HepG2 (cell line): ENCODE data around the gene DDX31. TPM values are rescaled to one million over a fixed set of nuclear protein-coding genes. Genes with fewer than 3 reads are reported as not detected.

Experiments
- ATAC-seq: fragments of 200-7000 bp; cut with Tn5 transposase; 3 replicates; pipeline ENCODE4 v1.9.1; 2020; ENCODE audit warnings: mild to moderate bottlenecking, moderate library complexity
- BruUV-seq: library from RNA; stranded (reverse); fragments of 400-500 nt; replicated peaks from 2 replicates; lab custom pipeline; 2021; lab: Mats Ljungman, UMichigan
- CTCF ChIA-PET: fragments of 300-600 bp; formaldehyde crosslinking; extraction: SDS; loops from one replicate; lab custom pipeline; 2021; ENCODE audit warnings: low total read pairs, inconsistent platforms, low intra/inter-chr PET ratio; lab: Yijun Ruan, JAX
- POLR2A ChIA-PET: fragments of 350-600 bp; sonication (Branson Sonifier 250); formaldehyde crosslinking; loops from one replicate; lab custom pipeline; 2020; ENCODE audit warnings: antibody characterized with exemption, inconsistent platforms; lab: Yijun Ruan, JAX
- DNase-seq: peaks from one replicate; pipeline ENCODE4 v3.0.0-alpha.2; 2015; ENCODE audit warnings: low spot score
- FAIRE-seq: peaks from 3 replicates; lab custom pipeline; 2011; peaks lifted over from hg19 to GRCh38; lab: Jason Lieb, UNC
- H2AFZ ChIP-seq: one replicate; pipeline ENCODE4 v1.6.1; 2011; ENCODE audit warnings: low read length, inconsistent platforms
- H3K27ac ChIP-seq: fragments of 300-600 bp; 3 replicates; pipeline ENCODE4 v1.8.0; 2011; ENCODE audit warnings: mixed run types, mild to moderate bottlenecking, mixed read lengths, low read length, inconsistent platforms; ENCODE audit not compliant: insufficient read depth; ENCODE audit errors: extremely low read length
- H3K27me3 ChIP-seq, 2 experiments: fragments of 200-600 bp in 1 of 2; 2 replicates in 1 of 2; 3 replicates in 1 of 2; pipeline versions ENCODE4 v1.6.0 to v1.8.0; 2011; ENCODE audit warnings: low read length in 2 of 2, mild to moderate bottlenecking in 2 of 2, moderate library complexity in 2 of 2, inconsistent platforms in 1 of 2; ENCODE audit not compliant: insufficient read depth in 2 of 2, control insufficient read depth in 1 of 2
- H3K36me3 ChIP-seq, 2 experiments: fragments of 200-600 bp in 1 of 2; replicated peaks in 1 of 2; 2 replicates in 1 of 2; 3 replicates in 1 of 2; pipeline versions ENCODE4 v1.5.1 to v1.8.0; 2011; ENCODE audit warnings: low read length in 2 of 2, inconsistent platforms in 1 of 2; ENCODE audit not compliant: insufficient read depth in 2 of 2, control insufficient read depth in 1 of 2
- H3K4me1 ChIP-seq: 2 replicates; pipeline ENCODE4 v1.5.1; 2012; ENCODE audit warnings: low read length, inconsistent platforms; ENCODE audit not compliant: insufficient read depth
- H3K4me2 ChIP-seq: 2 replicates; pipeline ENCODE4 v1.6.0; 2011; ENCODE audit warnings: low read depth, low read length, inconsistent platforms
- H3K4me3 ChIP-seq, 3 experiments: fragments of 200-600 bp in 1 of 3; sonication (generic), shearing (Covaris generic) in 1 of 3; replicated peaks in 1 of 3; 2 replicates each; pipeline ENCODE4 v1.5.1; 2011 to 2016; ENCODE audit warnings: low read length in 3 of 3, inconsistent platforms in 2 of 3, low read depth in 2 of 3, mild to moderate bottlenecking in 2 of 3, control low read depth in 1 of 3, mixed read lengths in 1 of 3; ENCODE audit not compliant: insufficient read depth in 1 of 3
- H3K79me2 ChIP-seq: one replicate; pipeline ENCODE4 v1.6.1; 2011; ENCODE audit warnings: low read length, inconsistent platforms; ENCODE audit not compliant: insufficient read depth
- H3K9ac ChIP-seq: 2 replicates; pipeline ENCODE4 v1.6.0; 2011; ENCODE audit warnings: mild to moderate bottlenecking, low read depth, low read length, inconsistent platforms; ENCODE audit not compliant: insufficient read depth
- H3K9me3 ChIP-seq: 2 replicates; pipeline ENCODE4 v1.5.1; 2012; ENCODE audit warnings: mild to moderate bottlenecking, low read length
- H4K20me1 ChIP-seq: 2 replicates; pipeline ENCODE4 v1.6.0; 2011; ENCODE audit warnings: inconsistent platforms, mild to moderate bottlenecking, low read length, moderate library complexity; ENCODE audit not compliant: insufficient read depth
- ARHGAP35 ChIP-seq: sonication (generic); formaldehyde crosslinking; IDR thresholded peaks from 2 replicates; pipeline ENCODE4 v1.9.0; 2022; ENCODE audit warnings: mild to moderate bottlenecking, inconsistent platforms, moderate library complexity, missing genetic modification reagents, borderline replicate concordance
- ETV5 ChIP-seq: IDR thresholded peaks from 2 replicates; pipeline ENCODE4 v1.6.1; 2018; ENCODE audit warnings: missing biosample characterization, missing genetic modification reagents, inconsistent platforms, borderline replicate concordance
- HNRNPUL1 ChIP-seq: fragments of 200-400 bp; formaldehyde crosslinking; IDR thresholded peaks from 2 replicates; pipeline ENCODE4 v1.6.1; 2017; ENCODE audit warnings: low read depth, mild to moderate bottlenecking, low read length, moderate library complexity
- KLF16 ChIP-seq, 2 experiments: sonication (generic) in 1 of 2; formaldehyde crosslinking in 1 of 2; IDR thresholded peaks; 2 replicates each; pipeline versions ENCODE4 v1.6.1 to v1.8.0; 2016 to 2023; ENCODE audit warnings: missing genetic modification reagents in 2 of 2, missing compliant biosample characterization in 1 of 2
- NFIC ChIP-seq: IDR thresholded peaks from 2 replicates; pipeline ENCODE4 v1.6.1; 2012; ENCODE audit warnings: mild to moderate bottlenecking, low read length, inconsistent platforms
- SAFB2 ChIP-seq: sonication (generic); formaldehyde crosslinking; IDR thresholded peaks from 2 replicates; pipeline ENCODE4 v1.5.1; 2020; ENCODE audit warnings: missing genetic modification reagents, low read depth, mild to moderate bottlenecking, borderline replicate concordance
- XRCC5 ChIP-seq: fragments of 200-400 bp; formaldehyde crosslinking; optimal IDR thresholded peaks from 2 replicates; pipeline ENCODE3; 2017; ENCODE audit warnings: mild to moderate bottlenecking, low read length
- ZNF251 ChIP-seq: sonication (generic); formaldehyde crosslinking; IDR thresholded peaks from 2 replicates; pipeline ENCODE4 v1.9.0; 2021; ENCODE audit warnings: mild to moderate bottlenecking, missing genetic modification reagents
- ZNF451 ChIP-seq: sonication (generic); formaldehyde crosslinking; IDR thresholded peaks from 2 replicates; pipeline ENCODE4 v1.5.0; 2020; ENCODE audit warnings: mild to moderate bottlenecking, missing genetic modification reagents
- ZNF572 ChIP-seq: sonication (generic); formaldehyde crosslinking; IDR thresholded peaks from 2 replicates; pipeline ENCODE4 v1.5.1; 2020; ENCODE audit warnings: mild to moderate bottlenecking, missing genetic modification reagents
- ZNF598 ChIP-seq: sonication (generic); formaldehyde crosslinking; IDR thresholded peaks from 2 replicates; pipeline ENCODE4 v1.5.1; 2020; ENCODE audit warnings: mild to moderate bottlenecking, missing genetic modification reagents, borderline replicate concordance
- ZNF7 ChIP-seq: IDR thresholded peaks from 2 replicates; pipeline ENCODE4 v1.6.1; 2016; ENCODE audit warnings: missing biosample characterization, missing genetic modification reagents
- WGBS: methylation state at CpG from one replicate; pipeline ENCODE4 v1.1.6; 2017; ENCODE audit warnings: low lambda C conversion rate; 5-methylcytosine and 5-hydroxymethylcytosine counted together
- in situ Hi-C: cut with HindIII; loops from 2 replicates; pipeline ENCODE4 v1.10.0; 2017; ENCODE audit warnings: low pct_unique_long_range_greater_than_20kb; ENCODE audit not compliant: extremely low pct_ligation_motif_present
- intact Hi-C: fragments of 100-400 bp; cut with micrococcal nuclease; formaldehyde crosslinking; loops from one replicate; pipeline ENCODE4 v1.10.0; 2022; ENCODE audit not compliant: unreplicated experiment
- polyA plus RNA-seq, 8 experiments: library from polyadenylated mRNA; depleted of rRNA in 3 of 8; stranded (reverse) in 7 of 8; unstranded in 1 of 8; fragments of >200 nt; fragmentation: Illumina TruSeq in 4 of 8; extraction: Trizol in 4 of 8; gene quantifications; 2 replicates each; pipeline versions ENCODE4 v1.2.1 to v1.2.3, GENCODE V29; 2011 to 2016; ENCODE audit warnings: low read depth in 4 of 8, missing spikeins in 1 of 8, mixed read lengths in 1 of 8; ENCODE audit not compliant: insufficient read depth in 1 of 8
- total RNA-seq, 5 experiments: library from RNA; depleted of rRNA; stranded (reverse); fragments of >200 nt; fragmentation: Illumina TruSeq; extraction: Trizol; gene quantifications; 2 replicates each; pipeline ENCODE4 v1.2.3, GENCODE V29; 2016; ENCODE audit warnings: low read depth in 1 of 5
- TF ChIP-seq, protein P1 (sequence below): sonication (generic); formaldehyde crosslinking; IDR thresholded peaks from 2 replicates; pipeline ENCODE4 v1.5.1; 2020; ENCODE audit warnings: mild to moderate bottlenecking, moderate library complexity, missing genetic modification reagents

DDX31 gene
- total and polyA plus RNA-seq, 2 of the 13 experiments (the other 11 are each of a cell fraction or from before 2014, with no cell fraction given) = 11.4 to 16.3 TPM

DNA sequence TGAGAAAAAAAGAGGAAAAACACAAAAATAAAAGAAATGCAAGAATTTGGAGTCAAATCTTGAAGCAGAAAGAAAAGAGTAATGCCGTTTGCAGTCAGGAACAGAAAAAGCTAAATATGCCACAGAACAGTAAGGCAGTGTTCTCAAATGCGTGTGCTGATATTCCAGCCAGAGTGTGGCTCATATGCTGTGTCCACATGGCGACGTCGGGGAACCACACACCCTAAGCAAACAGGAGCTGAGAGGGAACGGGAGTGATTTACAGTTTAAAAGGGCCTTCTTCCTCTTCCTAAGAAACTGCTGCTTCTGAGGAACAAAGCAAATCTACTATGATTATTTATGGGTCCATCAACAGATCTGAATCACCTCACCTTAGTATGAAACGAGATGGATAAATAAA is 42.7 kb downstream of the DDX31 start:
- FAIRE-seq (no peak), ATAC-seq (no peak), DNase-seq (no peak)
- Histone ChIP-seq H3K36me3 (peaks cover 12 to 72% of the 10 kb centered on the region in 2 experiments), H3K4me1 (no peaks in the 10 kb centered on the region), H2AFZ (no peak overlapping the region), H3K9me3 (no peaks in the 10 kb centered on the region), H3K27ac (no peak overlapping the region), H3K4me3 (no peak overlapping the region), H3K9ac (no peak overlapping the region), H4K20me1 (no peaks in the 10 kb centered on the region), H3K4me2 (no peak overlapping the region), H3K27me3 (no peaks in the 10 kb centered on the region), H3K79me2 (no peaks in the 10 kb centered on the region)
- WGBS = 93% methylated on average over 7 of the region's 7 CpGs
- ChIA-PET CTCF (no interaction called here), POLR2A (no interaction called here)
- intact Hi-C loops (no loop called here), in situ Hi-C loops (no loop called here)
- TF ChIP-seq ETV5 (CRISPR knock-in tag) = no peak
- TF ChIP-seq, protein P1, sequence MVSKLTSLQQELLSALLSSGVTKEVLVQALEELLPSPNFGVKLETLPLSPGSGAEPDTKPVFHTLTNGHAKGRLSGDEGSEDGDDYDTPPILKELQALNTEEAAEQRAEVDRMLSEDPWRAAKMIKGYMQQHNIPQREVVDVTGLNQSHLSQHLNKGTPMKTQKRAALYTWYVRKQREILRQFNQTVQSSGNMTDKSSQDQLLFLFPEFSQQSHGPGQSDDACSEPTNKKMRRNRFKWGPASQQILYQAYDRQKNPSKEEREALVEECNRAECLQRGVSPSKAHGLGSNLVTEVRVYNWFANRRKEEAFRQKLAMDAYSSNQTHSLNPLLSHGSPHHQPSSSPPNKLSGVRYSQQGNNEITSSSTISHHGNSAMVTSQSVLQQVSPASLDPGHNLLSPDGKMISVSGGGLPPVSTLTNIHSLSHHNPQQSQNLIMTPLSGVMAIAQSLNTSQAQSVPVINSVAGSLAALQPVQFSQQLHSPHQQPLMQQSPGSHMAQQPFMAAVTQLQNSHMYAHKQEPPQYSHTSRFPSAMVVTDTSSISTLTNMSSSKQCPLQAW (CRISPR knock-in tag) = no peak
- TF ChIP-seq ZNF451 (CRISPR knock-in tag) = no peak
- no peak for TF ChIP-seq HNRNPUL1
- TF ChIP-seq ARHGAP35 (CRISPR knock-in tag) = no peak
- TF ChIP-seq ZNF7 (CRISPR knock-in tag) = no peak
- no peak for TF ChIP-seq KLF16 (CRISPR knock-in tag; IDR thresholded peaks at IDR 0.05)
- TF ChIP-seq ZNF572 = no peak
- TF ChIP-seq SAFB2 (CRISPR knock-in tag) = no peak
- no peak for TF ChIP-seq XRCC5
- TF ChIP-seq ZNF251 (CRISPR knock-in tag) = no peak
- TF ChIP-seq ZNF598 (CRISPR knock-in tag) = no peak
- TF ChIP-seq NFIC = no peak
- BruUV-seq = no TSS peak
